OCI-LY7 (cell line): ENCODE measurements around the gene FLVCR2.

Experiments used
- CTCF ChIP-seq: fragments of 200-600 bp; sonication (generic); conservative IDR thresholded peaks from 2 replicates; pipeline ENCODE4 v1.5.1; 2014; ENCODE audit warnings: mild to moderate bottlenecking, antibody characterized with exemption, low read length, moderate library complexity, mixed read lengths
- EZH2phosphoT487 ChIP-seq: fragments of 200-600 bp; sonication (generic); IDR thresholded peaks from 2 replicates; pipeline ENCODE4 v1.6.1; 2018; ENCODE audit warnings: low read depth, borderline replicate concordance, mild to moderate bottlenecking, mixed run types, antibody characterized with exemption, low read length, moderate library complexity, mixed read lengths

GRCh38 chr14:75655235-75655634, 76.8 kb downstream of the FLVCR2 start:
- TF ChIP-seq CTCF (no peak), EZH2phosphoT487 (no peak)
